Breast epithelium (tissue), 3 donors: ENCODE measurements around the gene PBX4.

Source experiments
- POLR2A ChIP-seq: fragments of 450-650 bp; IDR thresholded peaks from one replicate; pipeline ENCODE4 v1.6.1; 2016; ENCODE audit warnings: antibody characterized with exemption, mild to moderate bottlenecking, moderate library complexity
- POLR2AphosphoS5 ChIP-seq, 3 donors: sonication (generic); formaldehyde crosslinking; IDR thresholded peaks; one replicate each; pipeline ENCODE4 v1.6.1; 2017; ENCODE audit warnings: antibody characterized with exemption in 3 of 3
- TF ChIP-seq, protein P1 (sequence below), 3 donors: fragments of 450-650 bp; IDR thresholded peaks; one replicate each; pipeline ENCODE4 v1.5.1; 2016 to 2017; ENCODE audit warnings: antibody characterized with exemption in 3 of 3, mild to moderate bottlenecking in 3 of 3, moderate library complexity in 3 of 3

GRCh38 chr19:19656451-19657396 lies 38.2 kb upstream of the PBX4 start:
- TF ChIP-seq POLR2AphosphoS5 (IDR thresholded peaks at IDR 0.05) (no peak), POLR2A (no peak)
- TF ChIP-seq, protein P1, sequence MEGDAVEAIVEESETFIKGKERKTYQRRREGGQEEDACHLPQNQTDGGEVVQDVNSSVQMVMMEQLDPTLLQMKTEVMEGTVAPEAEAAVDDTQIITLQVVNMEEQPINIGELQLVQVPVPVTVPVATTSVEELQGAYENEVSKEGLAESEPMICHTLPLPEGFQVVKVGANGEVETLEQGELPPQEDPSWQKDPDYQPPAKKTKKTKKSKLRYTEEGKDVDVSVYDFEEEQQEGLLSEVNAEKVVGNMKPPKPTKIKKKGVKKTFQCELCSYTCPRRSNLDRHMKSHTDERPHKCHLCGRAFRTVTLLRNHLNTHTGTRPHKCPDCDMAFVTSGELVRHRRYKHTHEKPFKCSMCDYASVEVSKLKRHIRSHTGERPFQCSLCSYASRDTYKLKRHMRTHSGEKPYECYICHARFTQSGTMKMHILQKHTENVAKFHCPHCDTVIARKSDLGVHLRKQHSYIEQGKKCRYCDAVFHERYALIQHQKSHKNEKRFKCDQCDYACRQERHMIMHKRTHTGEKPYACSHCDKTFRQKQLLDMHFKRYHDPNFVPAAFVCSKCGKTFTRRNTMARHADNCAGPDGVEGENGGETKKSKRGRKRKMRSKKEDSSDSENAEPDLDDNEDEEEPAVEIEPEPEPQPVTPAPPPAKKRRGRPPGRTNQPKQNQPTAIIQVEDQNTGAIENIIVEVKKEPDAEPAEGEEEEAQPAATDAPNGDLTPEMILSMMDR (IDR thresholded peaks at IDR 0.05), result no peak
